ENCODE data around the gene ASTN2.

The ASTN2 gene

GRCh38 chr9:116604251-116604650 lies 810.6 kb downstream of the ASTN2 start:
- H3K27me3 ChIP-seq (ENCODE audit: insufficient read depth, low read depth), result no peaks in the 10 kb centered on the region
- H3K36me3 ChIP-seq (ENCODE audit: insufficient read depth), result no peaks in the 10 kb centered on the region
- no peak overlapping the region for H3K27ac ChIP-seq
- H3K4me3 ChIP-seq (IDR thresholded peaks at IDR 0.05; ENCODE audit: insufficient read depth, low read depth, low read length), result no peak overlapping the region
- no peak for TF ChIP-seq CTCF (conservative IDR thresholded peaks at IDR 0.05; ENCODE audit: low read depth, low read length)
- H3K9ac ChIP-seq, result no peak overlapping the region
- H3K4me2 ChIP-seq, result no peak overlapping the region
- no peaks in the 10 kb centered on the region for H3K4me1 ChIP-seq (ENCODE audit: low read depth, poor library complexity, severe bottlenecking)
- H3K79me2 ChIP-seq (ENCODE audit: insufficient read depth, low read depth), result no peaks in the 10 kb centered on the region
- H2AFZ ChIP-seq (ENCODE audit: low read depth), result no peak overlapping the region
- H4K20me1 ChIP-seq (ENCODE audit: insufficient read depth), result no peaks in the 10 kb centered on the region

- H3K4me1 ChIP-seq (ENCODE audit: low read depth, poor library complexity, severe bottlenecking), result no peaks in the 10 kb centered on the region
- no peak overlapping the region for H3K9ac ChIP-seq
- H4K20me1 ChIP-seq (ENCODE audit: insufficient read depth), result no peaks in the 10 kb centered on the region
- no peak overlapping the region for H2AFZ ChIP-seq (ENCODE audit: low read depth)
- H3K4me3 ChIP-seq (IDR thresholded peaks at IDR 0.05; ENCODE audit: insufficient read depth, low read depth, low read length), result no peak overlapping the region
- no peaks in the 10 kb centered on the region for H3K36me3 ChIP-seq (ENCODE audit: insufficient read depth)
- no peaks in the 10 kb centered on the region for H3K27me3 ChIP-seq (ENCODE audit: insufficient read depth, low read depth)
- no peak for TF ChIP-seq CTCF (conservative IDR thresholded peaks at IDR 0.05; ENCODE audit: low read depth, low read length)
- no peak overlapping the region for H3K4me2 ChIP-seq
- H3K79me2 ChIP-seq (ENCODE audit: insufficient read depth, low read depth), result no peaks in the 10 kb centered on the region
- no peak overlapping the region for H3K27ac ChIP-seq
Observed at GRCh38 chr9:116599342-116599884, 815.4 kb downstream of the ASTN2 start.

- Histone ChIP-seq H3K27me3 (ENCODE audit: insufficient read depth, low read depth) (no peaks in the 10 kb centered on the region), H3K4me1 (ENCODE audit: low read depth, poor library complexity, severe bottlenecking) (no peaks in the 10 kb centered on the region), H3K36me3 (ENCODE audit: insufficient read depth) (no peaks in the 10 kb centered on the region), H4K20me1 (ENCODE audit: insufficient read depth) (no peaks in the 10 kb centered on the region), H2AFZ (ENCODE audit: low read depth) (no peak overlapping the region), H3K79me2 (ENCODE audit: insufficient read depth, low read depth) (no peaks in the 10 kb centered on the region), H3K4me3 (IDR thresholded peaks at IDR 0.05; ENCODE audit: insufficient read depth, low read depth, low read length) (no peak overlapping the region), H3K9ac (no peak overlapping the region), H3K27ac (no peak overlapping the region), H3K4me2 (no peak overlapping the region)
- no peak for TF ChIP-seq CTCF (conservative IDR thresholded peaks at IDR 0.05; ENCODE audit: low read depth, low read length)
Observed at GRCh38 chr9:116596646-116597045, 818.2 kb downstream of the ASTN2 start.

DNA sequence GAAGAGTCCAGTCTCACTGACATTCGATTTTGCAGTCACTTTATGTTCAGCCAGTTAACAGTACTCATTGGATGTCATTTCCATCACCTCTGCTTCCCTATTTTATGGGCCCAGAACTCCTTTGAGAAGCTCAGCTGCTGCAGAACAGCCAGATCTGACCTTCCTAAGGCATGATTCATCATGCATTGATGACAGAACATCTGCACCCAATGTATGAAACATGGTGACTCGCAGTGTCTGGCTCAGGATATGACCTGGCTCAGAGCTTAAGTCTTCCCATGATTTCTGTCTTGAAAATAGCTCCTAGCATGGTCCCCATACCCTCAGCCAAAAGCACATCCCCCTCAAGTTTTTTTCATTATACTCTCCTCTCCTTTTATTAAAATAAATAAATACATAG lies 820.3 kb downstream of the ASTN2 start:
- H3K79me2 ChIP-seq (ENCODE audit: insufficient read depth, low read depth), result no peaks in the 10 kb centered on the region
- H3K36me3 ChIP-seq (ENCODE audit: insufficient read depth), result no peaks in the 10 kb centered on the region
- H3K27me3 ChIP-seq (ENCODE audit: insufficient read depth, low read depth), result no peaks in the 10 kb centered on the region
- no peaks in the 10 kb centered on the region for H3K4me1 ChIP-seq (ENCODE audit: low read depth, poor library complexity, severe bottlenecking)
- H4K20me1 ChIP-seq (ENCODE audit: insufficient read depth), result no peaks in the 10 kb centered on the region
- H3K4me2 ChIP-seq, result no peak overlapping the region
- no peak overlapping the region for H3K4me3 ChIP-seq (IDR thresholded peaks at IDR 0.05; ENCODE audit: insufficient read depth, low read depth, low read length)
- H3K9ac ChIP-seq, result no peak overlapping the region
- no peak overlapping the region for H2AFZ ChIP-seq (ENCODE audit: low read depth)
- H3K27ac ChIP-seq, result no peak overlapping the region
- TF ChIP-seq CTCF (conservative IDR thresholded peaks at IDR 0.05; ENCODE audit: low read depth, low read length), result no peak
